Measurements from ENCODE around the gene LRRC8E. TPM values are rescaled to one million over a fixed set of nuclear protein-coding genes. Genes with fewer than 3 reads are reported as not detected.

LRRC8E gene
- total RNA-seq, 1 experiment from 2014 or later = 18.1 TPM

GRCh38 chr19:7870571-7871436 lies 17.5 kb upstream of the LRRC8E start:
- intact Hi-C loops (cut with micrococcal nuclease) = loop anchor here (1.0 kb wide), 1 partner anchor 49 kb away; the partner anchor contains the start of gene SNAPC2
- Histone ChIP-seq H3K9me2 (ENCODE audit: insufficient read depth) (no peaks in the 10 kb centered on the region), H3K4me3 (replicated peaks in 1 of 2; ENCODE audit: low read depth in 1 of 2, low read length in 2 of 2) (peak overlapping the region; percentile 16 to 55), H3K9me3 (ENCODE audit: control insufficient read depth in 1 of 2, insufficient read depth in 1 of 2, low read depth in 1 of 2, low read length in 2 of 2) (no peaks in the 10 kb centered on the region), H2AFZ (ENCODE audit: low read depth, low read length, poor library complexity, severe bottlenecking) (no peak overlapping the region), H3K27ac (ENCODE audit: low read depth, low read length) (peak overlapping the region; percentile 69), H3K4me1 (ENCODE audit: control insufficient read depth in 1 of 2, insufficient read depth in 2 of 2, low read length in 2 of 2) (peaks cover 30 to 68% of the 10 kb centered on the region in 2 experiments), H3K27me3 (ENCODE audit: insufficient read depth, low read length) (no peaks in the 10 kb centered on the region), H3K9ac (ENCODE audit: low read length) (0 out of 2 replicates have a peak overlapping the region, but pooled peaks have one; percentile 60), H3K36me3 (ENCODE audit: control insufficient read depth in 1 of 2, insufficient read depth in 2 of 2, low read length in 2 of 2) (no peaks in the 10 kb centered on the region), H3K79me2 (ENCODE audit: insufficient read depth, low read length) (no peaks in the 10 kb centered on the region), H4K20me1 (ENCODE audit: insufficient read depth) (no peaks in the 10 kb centered on the region), H3K4me2 (ENCODE audit: low read length) (peak overlapping the region; percentile 85)
- peak; percentile 37 for ATAC-seq
- peak; percentile 95 for DNase-seq (ENCODE audit: low read depth, low spot score)
- TF ChIP-seq JUND (IDR thresholded peaks at IDR 0.05) (no peak), SP1 (IDR thresholded peaks at IDR 0.05; ENCODE audit: low read depth) (peak; percentile 34; the same call in 1 of the 2 replicates), REST (IDR thresholded peaks at IDR 0.05; ENCODE audit: low read depth) (no peak), SIN3A (IDR thresholded peaks at IDR 0.05; ENCODE audit: low read depth) (no peak), EZH2 (IDR thresholded peaks at IDR 0.05) (no peak), CTCF (IDR thresholded peaks at IDR 0.05 in 2 of 3, conservative IDR thresholded peaks at IDR 0.05 in 1 of 3; ENCODE audit: borderline replicate concordance in 1 of 3, insufficient read depth in 1 of 3, low read depth in 2 of 3, low read length in 2 of 3) (no peak)
- no TSS peak for BruUV-seq (replicated peaks)
- RAD21 ChIA-PET (ENCODE audit: low non-redundant PET in 1 of 2, low total read pairs in 2 of 2, uncharacterized antibody in 2 of 2, unreplicated experiment in 2 of 2) = no interaction called here
- CTCF ChIA-PET = interaction anchor here (0.9 kb wide), 1 partner anchor 47 kb away, joined by 3 read pairs; no protein-coding TSS in a partner anchor
- POLR2A ChIA-PET = interaction anchor here (0.5 to 2.1 kb wide), 4 partner anchors 50 to 361 kb away, joined by 3 to 8 read pairs (median 3); partner anchors contain the start of genes SNAPC2 and TIMM44

Data from HCT116 (cell line).